Gastroesophageal sphincter (tissue), 3 donors: ENCODE results near the gene CLDN18.

ENCODE experiments used
- CTCF ChIP-seq, 4 experiments: fragments of 200-600 bp in 2 of 4; fragments of 450-650 bp in 2 of 4; sonication (generic) in 1 of 4; IDR thresholded peaks; one replicate each; pipeline ENCODE4 v1.5.1; 2017 to 2019; ENCODE audit warnings: antibody characterized with exemption in 4 of 4, mild to moderate bottlenecking in 2 of 4, moderate library complexity in 2 of 4
- EP300 ChIP-seq: sonication (generic); formaldehyde crosslinking; IDR thresholded peaks from one replicate; pipeline ENCODE4 v1.6.1; 2017; ENCODE audit warnings: antibody characterized with exemption, mild to moderate bottlenecking
- POLR2A ChIP-seq, 2 donors: fragments of 450-650 bp; IDR thresholded peaks; one replicate each; pipeline ENCODE4 v1.6.1; 2017; ENCODE audit warnings: antibody characterized with exemption in 2 of 2, mild to moderate bottlenecking in 2 of 2, moderate library complexity in 1 of 2
- POLR2AphosphoS5 ChIP-seq: sonication (generic); formaldehyde crosslinking; IDR thresholded peaks from one replicate; pipeline ENCODE4 v1.6.1; 2017; ENCODE audit warnings: antibody characterized with exemption

DNA sequence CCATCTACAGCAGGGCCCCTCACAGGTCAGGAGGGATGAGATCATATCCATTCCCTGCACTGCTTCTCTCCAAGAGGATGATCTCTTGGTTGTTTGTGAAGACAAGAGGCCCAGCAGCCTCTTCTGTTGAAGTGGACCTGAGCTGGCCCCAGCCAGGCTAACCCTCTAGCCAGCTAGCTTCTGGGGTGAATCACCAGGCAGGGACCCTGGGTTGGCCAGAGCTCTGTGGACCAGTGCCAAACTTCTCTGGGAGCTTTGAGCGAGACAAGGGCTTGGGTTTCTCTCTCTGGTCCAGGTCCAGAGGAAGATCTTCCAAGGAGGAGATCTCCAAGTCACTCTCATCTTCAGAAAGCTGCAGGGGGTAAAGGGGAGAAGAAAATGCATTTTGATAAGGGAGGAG is 52.7 kb downstream of the CLDN18 start:
- no peak for TF ChIP-seq CTCF (IDR thresholded peaks at IDR 0.05)
- TF ChIP-seq POLR2AphosphoS5, result no peak
- TF ChIP-seq POLR2A (IDR thresholded peaks at IDR 0.05), result no peak
- TF ChIP-seq EP300, result no peak
